Gastroesophageal sphincter (tissue), 3 donors: ENCODE results near the gene CLSTN2.

Experiments used
- POLR2A ChIP-seq, 2 donors: fragments of 450-650 bp; IDR thresholded peaks; one replicate each; pipeline ENCODE4 v1.6.1; 2017; ENCODE audit warnings: antibody characterized with exemption in 2 of 2, mild to moderate bottlenecking in 2 of 2, moderate library complexity in 1 of 2
- TF ChIP-seq, protein P1 (sequence below), 4 experiments: fragments of 200-600 bp in 2 of 4; fragments of 450-650 bp in 2 of 4; sonication (generic) in 1 of 4; IDR thresholded peaks; one replicate each; pipeline ENCODE4 v1.5.1; 2017 to 2019; ENCODE audit warnings: antibody characterized with exemption in 4 of 4, mild to moderate bottlenecking in 2 of 4, moderate library complexity in 2 of 4

DNA sequence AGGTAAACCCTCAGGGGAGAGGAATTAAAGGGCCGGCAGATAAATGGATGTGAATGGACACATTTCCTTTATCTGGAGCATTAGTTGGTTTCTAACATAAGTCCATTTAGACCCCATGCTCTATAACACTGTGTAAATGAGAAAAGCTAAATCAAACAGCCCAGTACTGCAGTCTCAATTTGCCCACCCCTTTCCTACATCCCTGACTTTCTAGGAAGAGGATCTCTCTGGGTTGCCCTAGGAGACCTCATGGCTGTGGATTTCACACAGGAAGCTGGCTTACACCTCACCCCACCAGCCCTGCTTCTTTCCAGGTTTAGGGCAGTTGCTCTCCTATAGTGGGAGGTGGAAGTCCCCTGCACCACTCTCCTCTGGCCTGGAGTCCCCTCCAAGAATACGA lies 126.2 kb downstream of the CLSTN2 start:
- TF ChIP-seq POLR2A (IDR thresholded peaks at IDR 0.05) = no peak
- TF ChIP-seq, protein P1, sequence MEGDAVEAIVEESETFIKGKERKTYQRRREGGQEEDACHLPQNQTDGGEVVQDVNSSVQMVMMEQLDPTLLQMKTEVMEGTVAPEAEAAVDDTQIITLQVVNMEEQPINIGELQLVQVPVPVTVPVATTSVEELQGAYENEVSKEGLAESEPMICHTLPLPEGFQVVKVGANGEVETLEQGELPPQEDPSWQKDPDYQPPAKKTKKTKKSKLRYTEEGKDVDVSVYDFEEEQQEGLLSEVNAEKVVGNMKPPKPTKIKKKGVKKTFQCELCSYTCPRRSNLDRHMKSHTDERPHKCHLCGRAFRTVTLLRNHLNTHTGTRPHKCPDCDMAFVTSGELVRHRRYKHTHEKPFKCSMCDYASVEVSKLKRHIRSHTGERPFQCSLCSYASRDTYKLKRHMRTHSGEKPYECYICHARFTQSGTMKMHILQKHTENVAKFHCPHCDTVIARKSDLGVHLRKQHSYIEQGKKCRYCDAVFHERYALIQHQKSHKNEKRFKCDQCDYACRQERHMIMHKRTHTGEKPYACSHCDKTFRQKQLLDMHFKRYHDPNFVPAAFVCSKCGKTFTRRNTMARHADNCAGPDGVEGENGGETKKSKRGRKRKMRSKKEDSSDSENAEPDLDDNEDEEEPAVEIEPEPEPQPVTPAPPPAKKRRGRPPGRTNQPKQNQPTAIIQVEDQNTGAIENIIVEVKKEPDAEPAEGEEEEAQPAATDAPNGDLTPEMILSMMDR (IDR thresholded peaks at IDR 0.05) = no peak
